H1 (cell line): ENCODE results near the gene ZFAND2B. TPM values are rescaled to one million over a fixed set of nuclear protein-coding genes. Genes with fewer than 3 reads are reported as not detected.

Source experiments
- CTCF ChIA-PET: fragments of 300-600 bp; sonication (Branson Sonifier 250); formaldehyde crosslinking; loops from one replicate; lab custom pipeline; 2021; ENCODE audit not compliant: partially characterized antibody; lab: Charles Lee
- POLR2A ChIA-PET: fragments of 300-600 bp; sonication (Branson Sonifier 250); formaldehyde crosslinking; loops from one replicate; lab custom pipeline; 2021; ENCODE audit warnings: inconsistent platforms; ENCODE audit not compliant: partially characterized antibody; lab: Charles Lee
- DNase-seq, 2 experiments: peaks; one replicate each; pipeline versions ENCODE4 v3.0.0 to v3.0.0-alpha.2; 2010 to 2022; ENCODE audit warnings: low spot score in 2 of 2, low read depth in 1 of 2, mixed read lengths in 1 of 2
- FAIRE-seq: peaks from 2 replicates; lab custom pipeline; 2011; peaks lifted over from hg19 to GRCh38; lab: Jason Lieb, UNC
- H2AFZ ChIP-seq: 2 replicates; pipeline ENCODE4 v1.8.1; 2012; ENCODE audit warnings: low read length, inconsistent platforms
- H2AK5ac ChIP-seq: 2 replicates; pipeline ENCODE4 v1.6.1; 2013; ENCODE audit warnings: low read depth, low read length
- H2BK120ac ChIP-seq: replicated peaks from 2 replicates; pipeline ENCODE3; 2013; ENCODE audit warnings: low read depth, low read length, inconsistent platforms
- H2BK12ac ChIP-seq: 2 replicates; pipeline ENCODE4 v1.6.1; 2013; ENCODE audit warnings: low read depth, low read length
- H2BK15ac ChIP-seq: 2 replicates; pipeline ENCODE4 v1.6.1; 2013; ENCODE audit warnings: low read length
- H2BK20ac ChIP-seq: 2 replicates; pipeline ENCODE4 v1.6.1; 2013; ENCODE audit warnings: low read length
- H2BK5ac ChIP-seq: 2 replicates; pipeline ENCODE4 v1.6.1; 2013; ENCODE audit warnings: low read depth, low read length
- H3K14ac ChIP-seq: 2 replicates; pipeline ENCODE4 v1.6.1; 2013; ENCODE audit warnings: inconsistent platforms; ENCODE audit not compliant: insufficient read length
- H3K18ac ChIP-seq: 2 replicates; pipeline ENCODE4 v1.6.1; 2013; ENCODE audit warnings: low read length; ENCODE audit errors: extremely low read depth
- H3K23ac ChIP-seq: 2 replicates; pipeline ENCODE4 v1.6.1; 2013; ENCODE audit warnings: inconsistent platforms; ENCODE audit not compliant: insufficient read length
- H3K23me2 ChIP-seq: 2 replicates; pipeline ENCODE4 v1.6.1; 2013; ENCODE audit warnings: low read depth, low read length
- H3K27ac ChIP-seq: 2 replicates; pipeline ENCODE4 v1.6.1; 2011; ENCODE audit warnings: low read depth, low read length, inconsistent platforms
- H3K27me3 ChIP-seq, 4 experiments: replicated peaks in 1 of 4; 1 replicate in 1 of 4; 2 replicates in 3 of 4; pipeline versions ENCODE4 v1.6.1 to v1.8.1; 2011 to 2013; ENCODE audit warnings: low read length in 3 of 4, mild to moderate bottlenecking in 3 of 4, inconsistent platforms in 2 of 4, mixed read lengths in 2 of 4, moderate library complexity in 1 of 4; ENCODE audit not compliant: control insufficient read depth in 3 of 4, insufficient read depth in 3 of 4; ENCODE audit errors: extremely low read depth in 1 of 4
- H3K36me3 ChIP-seq, 4 experiments: 2 replicates each; pipeline versions ENCODE4 v1.6.1 to v1.8.1; 2011 to 2013; ENCODE audit warnings: mild to moderate bottlenecking in 4 of 4, low read length in 3 of 4, moderate library complexity in 2 of 4, control low read depth in 1 of 4, inconsistent platforms in 1 of 4; ENCODE audit not compliant: insufficient read depth in 4 of 4, control insufficient read depth in 2 of 4
- H3K4ac ChIP-seq: replicated peaks from 2 replicates; pipeline ENCODE3; 2013; ENCODE audit warnings: low read length, low read depth, mixed read lengths, inconsistent platforms; ENCODE audit not compliant: insufficient read length
- H3K4me1 ChIP-seq, 4 experiments: replicated peaks in 1 of 4; 1 replicate in 1 of 4; 2 replicates in 3 of 4; pipeline versions ENCODE4 v1.6.1 to v1.8.1; 2011 to 2013; ENCODE audit warnings: low read length in 3 of 4, inconsistent platforms in 2 of 4, mixed read lengths in 1 of 4; ENCODE audit not compliant: insufficient read depth in 4 of 4, control insufficient read depth in 3 of 4
- H3K4me2 ChIP-seq, 2 experiments: 2 replicates each; pipeline versions ENCODE4 v1.6.1 to v1.8.1; 2011 to 2013; ENCODE audit warnings: low read depth in 2 of 2, low read length in 2 of 2, control low read depth in 1 of 2, inconsistent platforms in 1 of 2, mild to moderate bottlenecking in 1 of 2; ENCODE audit not compliant: insufficient read depth in 1 of 2
- H3K4me3 ChIP-seq, 4 experiments: fragments of 200-600, 300-600 bp in 1 of 4; sonication (generic), shearing (Covaris generic), sonication (Bioruptor Twin) in 1 of 4; 2 replicates each; pipeline versions ENCODE4 v1.5.1 to v1.8.1; 2011 to 2016; ENCODE audit warnings: low read length in 4 of 4, low read depth in 3 of 4, control low read depth in 2 of 4, inconsistent platforms in 2 of 4, mild to moderate bottlenecking in 2 of 4, mixed read lengths in 1 of 4, moderate library complexity in 1 of 4; ENCODE audit not compliant: insufficient read depth in 2 of 4; ENCODE audit errors: extremely low read depth in 1 of 4
- H3K56ac ChIP-seq: replicated peaks from 2 replicates; pipeline ENCODE3; 2013; ENCODE audit warnings: low read depth, mild to moderate bottlenecking, mixed read lengths, low read length, inconsistent platforms; ENCODE audit not compliant: insufficient read length
- H3K79me1 ChIP-seq: 2 replicates; pipeline ENCODE4 v1.6.1; 2013; ENCODE audit warnings: low read depth, low read length, control low read depth
- H3K79me2 ChIP-seq, 2 experiments: 2 replicates each; pipeline versions ENCODE4 v1.6.1 to v1.8.1; 2012 to 2013; ENCODE audit warnings: low read length in 2 of 2, mild to moderate bottlenecking in 2 of 2, inconsistent platforms in 1 of 2; ENCODE audit not compliant: insufficient read depth in 2 of 2, control insufficient read depth in 1 of 2
- H3K9ac ChIP-seq, 4 experiments: replicated peaks in 1 of 4; 1 replicate in 1 of 4; 2 replicates in 3 of 4; pipeline versions ENCODE4 v1.6.1 to v1.8.1; 2011 to 2013; ENCODE audit warnings: low read depth in 3 of 4, low read length in 3 of 4, control low read depth in 2 of 4, mild to moderate bottlenecking in 2 of 4, moderate library complexity in 2 of 4, inconsistent platforms in 1 of 4; ENCODE audit errors: extremely low read depth in 1 of 4
- H3K9me3 ChIP-seq, 2 experiments: 2 replicates each; pipeline versions ENCODE4 v1.6.1 to v1.8.1; 2012 to 2013; ENCODE audit warnings: mild to moderate bottlenecking in 2 of 2, moderate library complexity in 2 of 2, control low read depth in 1 of 2, inconsistent platforms in 1 of 2, low read depth in 1 of 2, low read length in 1 of 2, mixed read lengths in 1 of 2; ENCODE audit not compliant: insufficient read depth in 2 of 2
- H4K20me1 ChIP-seq, 2 experiments: replicated peaks in 1 of 2; 2 replicates each; pipeline versions ENCODE3 to v1.8.1; 2011 to 2013; ENCODE audit warnings: inconsistent platforms in 2 of 2, low read length in 2 of 2, mild to moderate bottlenecking in 1 of 2; ENCODE audit not compliant: insufficient read depth in 2 of 2, control insufficient read depth in 1 of 2
- H4K5ac ChIP-seq: 2 replicates; pipeline ENCODE4 v1.6.1; 2013; ENCODE audit warnings: low read length, low read depth, mixed read lengths, inconsistent platforms; ENCODE audit not compliant: insufficient read length
- H4K8ac ChIP-seq: 2 replicates; pipeline ENCODE4 v1.8.0; 2013; ENCODE audit warnings: mild to moderate bottlenecking, moderate library complexity, low read length, inconsistent platforms; ENCODE audit not compliant: insufficient read depth; ENCODE audit errors: extremely low read depth
- H4K91ac ChIP-seq: replicated peaks from 2 replicates; pipeline ENCODE3; 2013; ENCODE audit warnings: low read length, mixed read lengths, inconsistent platforms; ENCODE audit not compliant: insufficient read length
- E2F6 ChIP-seq: IDR thresholded peaks from 2 replicates; pipeline ENCODE4 v1.6.1; 2012; ENCODE audit warnings: inconsistent platforms
- KDM1A ChIP-seq: fragments of 200-600, 300-600 bp; sonication (generic); IDR thresholded peaks from 2 replicates; pipeline ENCODE4 v1.7.1; 2016; ENCODE audit warnings: mild to moderate bottlenecking, low read length, borderline replicate concordance
- WGBS, 2 experiments: shearing (Covaris generic) in 1 of 2; methylation state at CpG; one replicate each; pipeline versions ENCODE4 v1.1.6 to v1.1.7; 2013 to 2015; ENCODE audit warnings: low lambda C conversion rate in 2 of 2, mixed read lengths in 2 of 2, inconsistent platforms in 1 of 2, low coverage in 1 of 2, missing lambda C conversion rate in 1 of 2; ENCODE audit not compliant: insufficient replicate concordance in 2 of 2, insufficient coverage in 1 of 2, insufficient read length in 1 of 2; ENCODE audit errors: extremely low coverage in 1 of 2, missing lambda C conversion rate in 1 of 2; 5-methylcytosine and 5-hydroxymethylcytosine counted together
- polyA plus RNA-seq, 7 experiments: library from polyadenylated mRNA; depleted of rRNA in 3 of 7; stranded (reverse) in 5 of 7; unstranded in 2 of 7; fragments of >200 nt in 5 of 7; fragments of 200-250 nt in 2 of 7; gene quantifications; 1 replicate in 5 of 7; 2 replicates in 1 of 7; 4 replicates in 1 of 7; pipeline versions ENCODE4 v1.2.1 to v1.2.3, GENCODE V29; 2011 to 2013; ENCODE audit warnings: missing spikeins in 2 of 7, mixed read lengths in 2 of 7
- total RNA-seq: library from RNA; stranded (reverse); fragmentation: NEBNext Ultra II Directional; extraction: Animal tissue kit (Norgen Biotek cat#: 25700); gene quantifications from 2 replicates; pipeline ENCODE4 v1.2.1, GENCODE V29; 2021

The ZFAND2B gene
- total and polyA plus RNA-seq, 2 of the 8 experiments (the other 6 are each of a cell fraction or from before 2014, with no cell fraction given), result 16.0 to 17.9 TPM

GRCh38 chr2:219165058-219165911 lies 41.3 kb upstream of the ZFAND2B start:
- Histone ChIP-seq H3K27ac (no peak overlapping the region), H3K79me1 (no peaks in the 10 kb centered on the region; the same call in 1 of the 2 replicates), H3K4me2 (no peak overlapping the region), H3K4ac (no peak overlapping the region), H2BK15ac (peak overlapping the region; percentile 29; the same call in 1 of the 2 replicates), H4K8ac (no peak overlapping the region), H3K23ac (no peak overlapping the region), H2BK20ac (no peak overlapping the region), H3K56ac (no peak overlapping the region), H2BK120ac (no peak overlapping the region), H4K20me1 (peaks cover 0 to 3% of the 10 kb centered on the region in 2 experiments), H2BK12ac (no peak overlapping the region)
- 76% methylated on average over 10 of the region's 10 CpGs; no CpG with 5 or more reads in 1 of the 2 experiments for WGBS, 2 experiments
- POLR2A ChIA-PET, result interaction anchor here (2.0 kb wide), 1 partner anchor 10 kb away, joined by 9 read pairs; the partner anchor contains the start of gene CNPPD1
- TF ChIP-seq KDM1A (peak; percentile 48; the same call in 1 of the 2 replicates), E2F6 (no peak)
- TF ChIP-seq, all 59 proteins: peak for 1
- H4K5ac ChIP-seq, result no peak overlapping the region
- no peak overlapping the region for H3K9ac ChIP-seq
- no peaks in the 10 kb centered on the region; a peak in 1 of 8 replicates for H3K36me3 ChIP-seq
- no peak overlapping the region for H3K18ac ChIP-seq
- CTCF ChIA-PET, result interaction anchor here (0.9 to 1.9 kb wide), 7 partner anchors 9 to 186 kb away, joined by 3 to 8 read pairs (median 3); partner anchors contain the start of gene CNPPD1
- H3K9me3 ChIP-seq, result no peaks in the 10 kb centered on the region
- H4K91ac ChIP-seq, result no peak overlapping the region
- no peaks in the 10 kb centered on the region; a peak in 1 of 7 replicates for H3K4me1 ChIP-seq
- no peak overlapping the region for H3K14ac ChIP-seq
- no peaks in the 10 kb centered on the region for H3K79me2 ChIP-seq
- no peak overlapping the region for H2BK5ac ChIP-seq
- H2AK5ac ChIP-seq, result no peak overlapping the region
- FAIRE-seq, result no peak
- no peaks in the 10 kb centered on the region for H3K23me2 ChIP-seq
- no peak for DNase-seq
- no peak overlapping the region for H2AFZ ChIP-seq
- H3K4me3 ChIP-seq, result no peak overlapping the region
- H3K27me3 ChIP-seq, result no peaks in the 10 kb centered on the region; a peak in 2 of 7 replicates
